Inflammatory macrophage treated with lipopolysaccharide for 1 hour (primary cell): ENCODE data around the gene AQP12B.
"Not testable (repeated sequence)": the region's sequence is repeated elsewhere in the genome, so short reads cannot be mapped to it uniquely, and the experiment has no call there.

Experiments
- DNase-seq, 2 donors: peaks; one replicate each; pipeline ENCODE4 v3.0.0-alpha.2; 2020 to 2022

Gene AQP12B

GRCh38 chr2:240701091-240701735 is 18.5 kb upstream of the AQP12B start:
- no peak for DNase-seq

- DNase-seq: not testable (repeated sequence)
Measured at GRCh38 chr2:240700616-240701015, 17.9 kb upstream of the AQP12B start.

- not testable (repeated sequence) for DNase-seq
Measured at GRCh38 chr2:240699835-240700234, 17.1 kb upstream of the AQP12B start.

GRCh38 chr2:240698852-240699561 is 16.3 kb upstream of the AQP12B start:
- not testable (repeated sequence) for DNase-seq

- not testable (repeated sequence) for DNase-seq
Measured at GRCh38 chr2:240696469-240696868, 13.8 kb upstream of the AQP12B start.

- DNase-seq: not testable (repeated sequence)
Measured at GRCh38 chr2:240695593-240695992, 12.9 kb upstream of the AQP12B start.

DNA sequence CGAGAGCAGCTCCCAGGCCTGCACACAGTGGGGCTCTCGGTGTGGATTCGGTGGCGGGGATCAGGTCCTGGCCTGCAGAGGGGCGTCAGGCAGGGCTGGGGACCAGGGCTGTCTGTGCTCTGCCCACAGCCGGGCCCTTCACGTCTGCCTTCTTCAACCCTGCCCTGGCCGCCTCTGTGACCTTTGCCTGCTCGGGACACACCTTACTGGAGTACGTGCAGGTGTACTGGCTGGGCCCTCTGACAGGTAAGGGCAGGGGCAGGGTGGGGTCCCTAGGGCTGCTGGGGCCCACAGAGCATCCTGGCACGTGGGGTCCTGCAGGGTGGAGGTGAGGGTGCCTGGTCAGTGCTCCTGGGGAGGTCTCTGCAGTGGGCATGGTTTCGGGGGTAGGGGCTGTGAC is 11.6 kb upstream of the AQP12B start:
- DNase-seq: not testable (repeated sequence)

GRCh38 chr2:240692583-240693561 is 10.2 kb upstream of the AQP12B start:
- DNase-seq: not testable (repeated sequence)

GRCh38 chr2:240691631-240692420 is 9.1 kb upstream of the AQP12B start, which contains the start of gene AQP12A:
AQP12A (plus strand) TSS chr2:240691866; CDS start chr2:240691914, 48 bp downstream.
- not testable (repeated sequence) for DNase-seq

DNA sequence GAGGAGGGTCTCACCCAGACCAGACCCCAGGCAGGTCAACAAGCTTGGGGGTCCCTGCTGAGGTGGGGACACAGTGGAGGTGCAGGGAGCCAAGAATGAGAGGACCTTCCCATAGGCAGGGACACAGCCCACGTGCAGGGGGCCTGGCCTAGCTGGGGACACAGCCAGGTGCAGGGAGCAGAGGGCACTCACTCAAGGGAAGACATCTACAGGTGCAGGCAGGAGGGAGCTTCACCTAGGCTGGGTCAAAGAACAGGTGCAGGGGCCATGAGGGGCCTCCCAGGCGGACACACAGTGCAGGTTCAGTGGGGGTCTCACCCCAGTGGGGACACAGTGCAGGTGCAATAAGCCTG is 8.4 kb upstream of the AQP12B start:
- DNase-seq: not testable (repeated sequence)

DNA sequence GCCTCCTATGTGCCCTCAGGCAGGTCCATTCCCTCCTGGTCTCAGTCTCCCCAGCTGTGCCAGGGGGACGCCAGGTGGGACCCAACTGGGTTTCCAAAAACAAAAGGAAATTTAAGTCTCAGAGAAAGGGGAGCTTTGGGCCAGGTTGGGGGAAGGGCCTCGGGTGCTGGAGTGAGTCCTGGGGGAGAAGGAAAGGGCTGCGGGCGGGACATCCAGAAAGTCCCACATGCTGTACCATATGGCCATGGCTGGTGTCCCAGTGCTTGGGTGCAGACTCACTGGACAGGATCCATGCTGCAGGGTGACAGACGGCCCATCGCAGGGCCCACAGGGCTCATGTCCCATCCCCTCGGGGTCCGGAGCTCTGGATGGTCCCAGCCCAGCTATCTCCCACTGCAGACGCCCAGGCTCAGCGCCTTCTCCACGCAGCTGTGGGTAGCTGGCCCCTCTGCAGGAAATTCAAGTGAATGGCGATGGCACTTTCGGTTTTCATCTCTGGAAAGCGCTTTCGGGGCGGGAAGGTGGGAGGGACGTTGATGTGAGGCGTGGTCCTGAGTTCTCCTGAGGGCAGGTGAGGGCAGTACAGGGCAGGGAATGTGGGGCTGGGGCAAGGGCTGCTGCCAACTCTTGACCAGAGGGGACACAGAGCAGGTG is 7.9 kb upstream of the AQP12B start:
- not testable (repeated sequence) for DNase-seq

- no peak for DNase-seq
Measured at GRCh38 chr2:240689975-240690374, 7.3 kb upstream of the AQP12B start.

DNA sequence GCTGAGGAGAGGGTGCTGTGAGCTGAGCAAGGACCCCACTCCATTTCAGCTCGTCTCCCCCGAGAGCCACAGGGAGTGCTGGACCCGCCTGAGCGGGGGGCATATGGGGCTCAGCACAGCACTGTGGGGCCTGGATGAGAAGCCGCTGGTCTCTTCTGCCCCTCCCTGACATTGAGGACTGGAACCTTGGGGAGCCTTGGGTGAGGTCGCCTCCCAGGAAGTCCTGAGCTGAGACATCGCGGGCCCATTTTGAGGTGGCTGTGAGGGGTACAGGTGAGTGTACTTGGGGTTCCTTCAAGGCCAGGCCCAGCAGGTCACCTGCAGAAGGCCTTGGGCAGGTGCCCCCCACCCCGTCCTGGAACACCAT is 5.9 kb upstream of the AQP12B start:
- no peak for DNase-seq

- no peak for DNase-seq
Measured at GRCh38 chr2:240687741-240688552, 5.3 kb upstream of the AQP12B start.

DNA sequence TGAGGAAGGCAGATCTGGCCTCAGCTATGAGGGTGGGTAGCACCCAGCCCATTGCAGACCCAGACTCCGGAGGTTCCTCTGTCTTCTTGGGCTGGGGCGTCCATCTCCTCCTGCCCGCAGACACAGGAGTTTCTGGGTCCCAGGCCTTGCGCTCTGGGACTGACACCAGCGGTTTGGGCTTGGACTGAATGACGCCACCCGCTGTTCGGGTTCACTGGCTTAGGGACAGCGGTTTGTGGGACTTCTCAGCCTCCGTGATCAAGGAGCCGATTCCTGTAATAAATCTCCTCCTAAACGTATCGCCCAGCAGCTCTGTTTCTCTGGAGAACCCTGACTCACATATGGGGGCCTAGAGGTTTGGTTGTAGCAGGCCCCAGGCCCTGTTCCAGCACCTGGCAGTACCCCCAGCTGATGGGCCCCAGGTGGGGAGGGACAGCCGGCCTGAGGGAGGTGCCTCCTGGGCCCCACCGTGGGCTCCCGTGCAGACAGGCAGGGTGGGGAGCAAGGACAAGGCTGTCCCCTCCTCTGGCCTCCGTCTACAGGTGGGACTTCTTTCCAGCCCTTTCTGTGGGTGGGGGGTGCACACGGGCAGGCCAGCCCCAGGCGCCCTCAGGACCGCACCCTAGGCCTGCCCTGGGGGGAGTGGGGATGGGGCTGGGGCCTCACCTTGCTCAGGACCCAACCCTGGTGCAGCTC is 4.5 kb upstream of the AQP12B start:
- no peak for DNase-seq

GRCh38 chr2:240686460-240686859 is 3.8 kb upstream of the AQP12B start:
- no peak for DNase-seq

GRCh38 chr2:240685771-240686371 is 3.2 kb upstream of the AQP12B start:
- DNase-seq: no peak

- not testable (repeated sequence) for DNase-seq
Measured at GRCh38 chr2:240683980-240684728, 1.5 kb upstream of the AQP12B start.

- DNase-seq: not testable (repeated sequence)
Measured at GRCh38 chr2:240683329-240683979, 769 bp upstream of the AQP12B start.
